Heart right ventricle (tissue), 16 donors: ENCODE results near the gene LPAR6. TPM values are rescaled to one million over a fixed set of nuclear protein-coding genes. Genes with fewer than 3 reads are reported as not detected.
"Not testable (repeated sequence)": the region's sequence is repeated elsewhere in the genome, so short reads cannot be mapped to it uniquely, and the experiment has no call there.

Experiments used
- ATAC-seq, 8 donors: fragments of 200-7000 bp; cut with Tn5 transposase; one replicate each; pipeline ENCODE4 v1.9.1; 2020; ENCODE audit warnings: mild to moderate bottlenecking in 8 of 8, moderate library complexity in 8 of 8, moderate number of reproducible peaks in 1 of 8
- DNase-seq, 2 donors: peaks; one replicate each; pipeline ENCODE4 v3.0.0-alpha.2; 2020
- H3K27ac ChIP-seq, 10 donors: fragments of 200-600 bp; sonication (generic) in 2 of 10; one replicate each; pipeline versions ENCODE4 v1.5.0 to v1.8.0; 2020 to 2022; ENCODE audit warnings: mild to moderate bottlenecking in 3 of 10
- H3K27me3 ChIP-seq, 7 donors: fragments of 200-600 bp; one replicate each; pipeline ENCODE4 v1.8.0; 2021 to 2022; ENCODE audit warnings: mild to moderate bottlenecking in 2 of 7
- H3K36me3 ChIP-seq, 9 donors: fragments of 200-600 bp; sonication (generic) in 1 of 9; one replicate each; pipeline versions ENCODE4 v1.5.0 to v1.8.0; 2020 to 2022; ENCODE audit warnings: mild to moderate bottlenecking in 2 of 9
- H3K4me1 ChIP-seq, 9 donors: fragments of 200-600 bp; sonication (generic) in 1 of 9; one replicate each; pipeline versions ENCODE4 v1.5.0 to v1.8.0; 2020 to 2022; ENCODE audit warnings: mild to moderate bottlenecking in 4 of 9
- H3K4me3 ChIP-seq, 10 donors: fragments of 200-600 bp; sonication (generic) in 2 of 10; one replicate each; pipeline versions ENCODE4 v1.5.0 to v1.8.0; 2020 to 2022; ENCODE audit warnings: mild to moderate bottlenecking in 7 of 10, moderate library complexity in 2 of 10
- H3K9me3 ChIP-seq, 11 donors: fragments of 200-600 bp in 10 of 11; sonication (generic) in 2 of 11; one replicate each; pipeline versions ENCODE4 v1.5.0 to v1.8.0; 2013 to 2022; ENCODE audit warnings: mild to moderate bottlenecking in 2 of 11, control low read depth in 1 of 11, moderate library complexity in 1 of 11
- CTCF ChIP-seq, 9 donors: fragments of 200-600 bp; sonication (generic) in 2 of 9; IDR thresholded peaks; one replicate each; pipeline versions ENCODE4 v1.5.0 to v1.8.0; 2021 to 2022; ENCODE audit warnings: antibody characterized with exemption in 9 of 9, mild to moderate bottlenecking in 5 of 9, moderate library complexity in 1 of 9
- WGBS, 2 donors: extraction: QIAGEN DNeasy Blood & Tissue Kit; methylation state at CpG; one replicate each; pipeline ENCODE4 v1.1.7; 2013; ENCODE audit warnings: inconsistent platforms in 1 of 2; 5-methylcytosine and 5-hydroxymethylcytosine counted together
- intact Hi-C, 10 donors: fragments of 100-400 bp; cut with DNase I; formaldehyde crosslinking; loops; one replicate each; pipeline versions ENCODE4 v1.11.1 to v1.14.2; 2022
- long read RNA-seq, 3 donors: library from polyadenylated mRNA; unstranded; transcript quantifications; one replicate each; pipeline ENCODE4 v2.0.0, GENCODE V29; 2020 to 2021
- polyA plus RNA-seq, 2 donors: library from polyadenylated mRNA; stranded (reverse); fragments of 200-250 nt; gene quantifications; one replicate each; pipeline ENCODE4 v1.2.3, GENCODE V29; 2013
- total RNA-seq, 10 donors: library from RNA; stranded (reverse); fragmentation: NEBNext Ultra II Directional in 3 of 10; extraction: Animal tissue kit (Norgen Biotek cat#: 25700) in 3 of 10; gene quantifications; one replicate each; pipeline versions ENCODE4 v1.2.1 to v1.2.4, GENCODE V29; 2021 to 2023
- donor health status: Arrhythmogenic right ventricular cardiomyopathy.
- donor health status: ischemic (EF 13 %, LVEDD 7.1; RV severe dilation, severe dysfunction).
- donor health status: healthy with polysubstance abuse.
- donor health status: DM: no; HTN: yes; CAD: no.
- donor health status: DM: no; HTN: no; CAD: no.
- donor health status: ischemic (EF 25% LVEDD 6.9; RV normal size, moderate dysfunction).
- donor health status: ischemic (EF 25% LVEDD 5.7; RV mildly dilated, moderate dysfunction).
- donor health status: healthy.
- donor health status: DM: yes; HTN: yes; CAD: no.
- donor health status: Ischemic cardiomyopathy.
- donor health status: ischemic (EF 35%, LVEDD 5.7; RV mildly dilated, moderate dysfunction).
- donor health status: nonischemic (EF 11% LVEDD 7.7; RV severe dilation, severe dysfunction).
- donor health status: DM: yes; HTN: yes; CAD: no.
- donor health status: PGD.
- donor health status: ischemic (EF 29% LVEDD 5.4; RV normal size, mild dysfunction).
- donor health status: nonischemic (EF 23%, LVEDD 6.1; RV moderate dilation, normal function).

Gene LPAR6, protein sequence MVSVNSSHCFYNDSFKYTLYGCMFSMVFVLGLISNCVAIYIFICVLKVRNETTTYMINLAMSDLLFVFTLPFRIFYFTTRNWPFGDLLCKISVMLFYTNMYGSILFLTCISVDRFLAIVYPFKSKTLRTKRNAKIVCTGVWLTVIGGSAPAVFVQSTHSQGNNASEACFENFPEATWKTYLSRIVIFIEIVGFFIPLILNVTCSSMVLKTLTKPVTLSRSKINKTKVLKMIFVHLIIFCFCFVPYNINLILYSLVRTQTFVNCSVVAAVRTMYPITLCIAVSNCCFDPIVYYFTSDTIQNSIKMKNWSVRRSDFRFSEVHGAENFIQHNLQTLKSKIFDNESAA
- total RNA-seq = 10 to 100 TPM in 7 of 10 donors, 1 to 10 TPM in 3; 5.0 to 28.7 (median 12.1) TPM
- polyA plus RNA-seq = 10 to 100 TPM; 10.6 to 45.1 TPM
- long read RNA-seq, donor 1, partial matches to known transcripts = 0 of 23 reads
- long read RNA-seq, donor 1, other reads (novel, unspliced or antisense) = 23 of 23 reads
- long read RNA-seq, donor 2, partial matches to known transcripts = 0 of 34 reads
- long read RNA-seq, donor 2, other reads (novel, unspliced or antisense) = 31 of 34 reads
- long read RNA-seq, donor 3, partial matches to known transcripts = 16 of 17 reads
- long read RNA-seq, donor 3, other reads (novel, unspliced or antisense) = 1 of 17 reads

- DNase-seq (peak in 1 of 2 donors; percentile 54), ATAC-seq (peak; percentile 64 to 94 (median 88))
- Histone ChIP-seq H3K36me3 (peaks cover 0 to 23% (median 0%) of the 10 kb centered on the region in 9 donors), H3K4me1 (peaks cover 0 to 38% (median 24%) of the 10 kb centered on the region in 9 donors), H3K4me3 (peak within 1 kb of the TSS; percentile 22 to 69 (median 61)), H3K27me3 (no peaks in the 10 kb centered on the region), H3K27ac (peak within 1 kb of the TSS; percentile 5 to 93 (median 80)), H3K9me3 (no peaks in the 10 kb centered on the region)
- WGBS, 2 donors = 29 to 36% methylated on average over 4 of the region's 4 CpGs
- intact Hi-C loops = loop anchor here in 2 of 10 donors (2.0 to 5.0 kb wide), 2 partner anchors 82 to 119 kb away; partner anchors contain the start of gene RCBTB2 (in 1 of the 2)
- no peak for TF ChIP-seq CTCF (IDR thresholded peaks at IDR 0.05)
These were observed at the start of gene LPAR6 for GRCh38 chr13:48412881-48413351. Gene LPAR6 (minus strand): TSS chr13:48413113. CDS start chr13:48412423, 690 bp downstream.

- H3K4me3 ChIP-seq = no peak overlapping the region
- DNase-seq (peak in 1 of 2 donors; percentile 10), ATAC-seq (peak in 2 of 8 donors; percentile 22 to 31)
- 93 to 95% methylated on average over 27 to 28 of the region's 28 CpGs for WGBS, 2 donors
- H3K9me3 ChIP-seq = no peaks in the 10 kb centered on the region
- intact Hi-C loops = no loop called here
- peaks cover 0 to 99% (median 48%) of the 10 kb centered on the region in 9 donors for H3K36me3 ChIP-seq
- H3K4me1 ChIP-seq = no peaks in the 10 kb centered on the region
- no peaks in the 10 kb centered on the region for H3K27me3 ChIP-seq
- no peak overlapping the region for H3K27ac ChIP-seq
- no peak for TF ChIP-seq CTCF (IDR thresholded peaks at IDR 0.05)
These were observed 44.8 kb upstream of the LPAR6 start for GRCh38 chr13:48457578-48458242.

DNA sequence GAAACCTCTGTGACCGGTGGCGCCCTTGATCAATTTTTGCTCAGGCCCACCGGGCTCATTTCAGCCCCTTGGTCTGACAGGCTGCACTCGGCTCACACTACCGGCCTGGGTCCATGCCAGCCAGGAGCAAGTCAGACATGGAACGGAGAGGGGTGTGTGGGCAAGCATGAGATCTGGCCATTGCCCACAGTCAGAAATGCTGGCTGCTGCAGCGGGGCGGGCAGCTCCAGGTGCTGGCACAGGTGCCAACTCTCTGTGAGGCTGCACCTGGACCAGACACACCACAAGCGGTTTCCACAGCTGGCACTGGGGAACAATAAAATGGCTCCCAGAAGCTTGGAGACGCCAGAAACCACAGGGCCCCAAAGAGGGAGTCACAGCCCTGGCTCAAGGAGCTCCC, 43.6 kb upstream of the LPAR6 start:
- TF ChIP-seq CTCF (IDR thresholded peaks at IDR 0.05) = no peak
- H3K4me3 ChIP-seq = no peak overlapping the region
- WGBS, 2 donors = 97 to 98% methylated on average over 10 of the region's 10 CpGs
- DNase-seq (no peak), ATAC-seq (no peak)
- H3K9me3 ChIP-seq = peaks cover 0 to 5% (median 0%) of the 10 kb centered on the region in 11 donors
- intact Hi-C loops = no loop called here
- H3K27me3 ChIP-seq = no peaks in the 10 kb centered on the region
- no peak overlapping the region for H3K27ac ChIP-seq
- no peaks in the 10 kb centered on the region for H3K4me1 ChIP-seq
- H3K36me3 ChIP-seq = peaks cover 0 to 87% (median 43%) of the 10 kb centered on the region in 9 donors

DNA sequence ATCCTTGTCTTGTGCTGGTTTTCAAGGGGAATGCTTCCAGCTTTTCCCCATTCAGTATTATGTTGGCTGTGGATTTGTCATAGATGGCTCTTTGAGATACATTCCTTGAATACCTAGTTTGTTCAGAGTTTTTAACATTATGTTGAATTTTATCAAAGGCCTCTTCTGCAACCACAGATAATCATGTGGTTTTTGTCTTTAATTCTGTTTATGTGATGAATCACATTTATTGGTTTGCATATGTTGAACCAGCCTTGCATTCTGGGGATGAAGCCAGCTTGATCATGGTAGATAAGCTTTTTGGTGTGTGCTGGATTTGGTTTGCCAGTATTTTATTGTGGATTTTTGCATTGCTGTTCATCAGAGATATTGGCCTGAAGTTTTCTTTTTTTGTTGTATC, 38.3 kb upstream of the LPAR6 start:
- ATAC-seq, intact Hi-C loops, H3K27ac ChIP-seq, DNase-seq, H3K27me3 ChIP-seq, H3K4me3 ChIP-seq: not testable (repeated sequence)
- peaks cover 0 to 35% (median 10%) of the 10 kb centered on the region in 9 donors for H3K4me1 ChIP-seq
- H3K36me3 ChIP-seq = peaks cover 0 to 34% (median 9%) of the 10 kb centered on the region in 9 donors
- peaks cover 0 to 23% (median 13%) of the 10 kb centered on the region in 11 donors for H3K9me3 ChIP-seq
